Stimulated activated CD8-positive, alpha-beta memory T cell treated with anti-CD3 and anti-CD28 coated beads, Interleukin-4, amount 100 ng/mL, for 4 hours (primary cell): ENCODE measurements around the gene COIL.
"Not testable (repeated sequence)": the region's sequence is repeated elsewhere in the genome, so short reads cannot be mapped to it uniquely, and the experiment has no call there.

Experiments used
- DNase-seq, 2 donors: peaks; one replicate each; pipeline ENCODE4 v3.0.0-alpha.2; 2020; ENCODE audit warnings: low read depth in 2 of 2, low spot score in 1 of 2

Gene COIL

GRCh38 chr17:56960596-56961538 lies at the start of gene COIL:
Gene COIL, minus strand, starts transcription at chr17:56961050. Its CDS starts 31 bp downstream, at chr17:56961019.
- peak; percentile 84 to 92 for DNase-seq

GRCh38 chr17:57010487-57010886 lies 49.6 kb upstream of the COIL start:
- DNase-seq = no peak

GRCh38 chr17:57009737-57010445 lies 49.0 kb upstream of the COIL start:
- peak; percentile 9 to 16 for DNase-seq

GRCh38 chr17:57008958-57009357 lies 48.1 kb upstream of the COIL start:
- DNase-seq = no peak

GRCh38 chr17:57006040-57006439 lies 45.2 kb upstream of the COIL start:
- DNase-seq = no peak

GRCh38 chr17:57004944-57005579 lies 44.2 kb upstream of the COIL start:
- DNase-seq = no peak

- no peak for DNase-seq
Observed at GRCh38 chr17:57002904-57003303, 42.1 kb upstream of the COIL start.

- DNase-seq = no peak
Observed at GRCh38 chr17:57001541-57001940, 40.7 kb upstream of the COIL start.

- no peak for DNase-seq
Observed at GRCh38 chr17:56997313-56997712, 36.5 kb upstream of the COIL start.

- no peak for DNase-seq
Observed at GRCh38 chr17:56995766-56996165, 34.9 kb upstream of the COIL start.

GRCh38 chr17:56994009-56994792 lies 33.4 kb upstream of the COIL start:
- no peak for DNase-seq

GRCh38 chr17:56992364-56992763 lies 31.5 kb upstream of the COIL start:
- DNase-seq = no peak

GRCh38 chr17:56988901-56989572 lies 28.2 kb upstream of the COIL start:
- DNase-seq = no peak

GRCh38 chr17:56987283-56987834 lies 26.5 kb upstream of the COIL start:
- DNase-seq = no peak

- no peak for DNase-seq
Observed at GRCh38 chr17:56985371-56986162, 24.7 kb upstream of the COIL start.

- DNase-seq = no peak
Observed at GRCh38 chr17:56983366-56983765, 22.5 kb upstream of the COIL start.

GRCh38 chr17:56982312-56982711 lies 21.5 kb upstream of the COIL start:
- no peak for DNase-seq

- not testable (repeated sequence) for DNase-seq
Observed at GRCh38 chr17:56980526-56980925, 19.7 kb upstream of the COIL start.

GRCh38 chr17:56979091-56979480 lies 18.2 kb upstream of the COIL start:
- no peak for DNase-seq
